ENCODE measurements around the gene PHF13.

GRCh38 chr1:6574025-6574620 lies 39.4 kb upstream of the PHF13 start:
- no peak for TF ChIP-seq CTCF (optimal IDR thresholded peaks at IDR 0.05 in 1 of 3, IDR thresholded peaks at IDR 0.05 in 1 of 3, conservative IDR thresholded peaks at IDR 0.05 in 1 of 3; ENCODE audit: extremely low read depth in 1 of 3, insufficient read depth in 2 of 3, low read length in 3 of 3)
- TF ChIP-seq EZH2 (IDR thresholded peaks at IDR 0.05; ENCODE audit: low read length), result no peak
